Stimulated activated CD4-positive, alpha-beta T cell treated with anti-CD3 and anti-CD28 coated beads, Interleukin-12 subunit alpha, Interleukin-12 subunit beta, amount 100 ng/mL, for 48 hours (primary cell): Measurements from ENCODE around the gene PCCA.
"Not testable (repeated sequence)": the region's sequence is repeated elsewhere in the genome, so short reads cannot be mapped to it uniquely, and the experiment has no call there.

ENCODE experiments used
- DNase-seq, 3 donors: peaks; one replicate each; pipeline ENCODE4 v3.0.0-alpha.2; 2020; ENCODE audit warnings: low read depth in 2 of 3, low spot score in 1 of 3

The PCCA gene

DNA sequence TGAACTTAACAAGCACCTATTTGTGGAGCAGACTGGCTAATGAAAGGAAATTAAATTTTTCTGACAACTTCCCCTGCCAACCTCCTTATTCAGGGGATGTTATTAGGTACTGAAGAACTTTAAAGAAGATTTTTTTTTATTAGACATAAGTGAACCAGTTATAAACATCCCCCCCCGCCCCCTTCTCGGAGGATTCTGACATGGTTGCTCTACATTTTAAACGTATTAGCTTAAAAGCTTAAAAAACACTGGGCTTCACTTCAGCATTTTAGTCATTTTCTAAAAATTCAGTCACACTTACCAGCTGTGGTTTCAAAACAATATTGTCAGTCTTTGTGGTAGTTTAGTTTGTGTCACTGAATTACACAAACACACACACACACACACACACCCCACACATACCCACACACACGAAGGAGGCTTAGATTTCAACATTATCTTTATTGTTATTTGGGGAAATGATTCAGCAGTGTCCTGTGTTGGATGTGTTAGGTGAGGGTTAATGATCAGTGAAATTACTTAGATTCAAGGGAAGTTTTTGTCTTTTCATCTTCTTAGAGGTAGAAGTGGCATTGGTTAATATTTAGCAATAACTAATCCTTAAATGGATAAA lies 145.7 kb downstream of the PCCA start:
- DNase-seq: no peak

DNA sequence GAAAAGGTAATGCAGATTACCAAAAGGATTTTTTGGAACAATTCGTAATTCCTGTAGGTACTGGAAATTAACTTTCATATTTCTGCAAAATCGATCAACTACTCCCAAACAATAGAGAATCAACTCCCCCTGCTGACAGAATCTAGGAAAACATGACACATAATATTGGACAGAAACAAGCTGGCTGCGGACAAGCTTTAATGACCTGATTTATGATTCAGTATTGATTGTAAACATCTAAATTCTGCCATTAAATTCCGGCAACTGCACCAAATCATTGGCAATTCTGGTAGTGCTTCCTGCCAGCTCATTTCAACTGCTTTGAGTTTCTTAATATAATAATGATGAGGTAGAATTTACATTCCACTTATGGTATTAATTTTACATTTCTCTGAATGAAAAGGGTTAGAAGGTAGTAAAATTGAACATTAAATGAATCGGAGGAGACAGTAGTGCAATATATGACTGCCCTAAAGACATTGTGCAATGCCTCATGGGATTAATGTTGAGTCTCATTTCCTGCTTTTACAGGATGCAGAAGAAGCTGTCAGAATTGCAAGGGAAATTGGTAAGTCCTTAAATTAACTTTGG lies 146.5 kb downstream of the PCCA start:
- DNase-seq: peak in 1 of 3 donors; percentile 43

DNA sequence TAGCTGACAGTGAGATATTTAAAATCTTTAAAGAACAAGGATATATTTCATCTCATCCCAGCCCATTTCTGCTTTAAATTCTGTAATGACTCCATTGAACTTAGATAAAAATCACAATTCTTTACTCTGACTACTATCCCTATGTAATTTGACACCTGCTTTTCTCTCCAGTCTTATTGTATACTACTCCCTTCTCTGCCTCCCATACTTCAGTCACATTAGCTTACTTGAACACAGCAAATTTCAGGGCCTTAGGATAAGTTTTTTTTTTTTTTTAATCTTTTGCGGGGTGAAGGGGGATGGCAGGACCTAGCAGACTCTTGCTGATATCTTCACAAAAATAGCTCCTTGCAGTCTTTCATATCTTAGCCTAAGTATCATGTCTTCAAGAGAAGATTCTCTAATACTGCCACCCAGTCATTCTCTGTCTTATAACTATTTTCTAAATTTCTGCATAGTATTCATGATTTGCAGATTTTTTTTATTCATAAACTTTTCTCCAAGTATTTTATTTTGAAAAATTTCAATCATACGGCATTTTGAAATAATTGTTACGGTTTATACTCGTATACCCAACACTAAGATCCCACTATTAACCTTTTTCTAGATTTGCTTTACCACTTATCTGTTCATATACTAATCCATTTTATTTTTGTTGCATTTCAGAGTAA lies 151.4 kb downstream of the PCCA start:
- DNase-seq: no peak

DNA sequence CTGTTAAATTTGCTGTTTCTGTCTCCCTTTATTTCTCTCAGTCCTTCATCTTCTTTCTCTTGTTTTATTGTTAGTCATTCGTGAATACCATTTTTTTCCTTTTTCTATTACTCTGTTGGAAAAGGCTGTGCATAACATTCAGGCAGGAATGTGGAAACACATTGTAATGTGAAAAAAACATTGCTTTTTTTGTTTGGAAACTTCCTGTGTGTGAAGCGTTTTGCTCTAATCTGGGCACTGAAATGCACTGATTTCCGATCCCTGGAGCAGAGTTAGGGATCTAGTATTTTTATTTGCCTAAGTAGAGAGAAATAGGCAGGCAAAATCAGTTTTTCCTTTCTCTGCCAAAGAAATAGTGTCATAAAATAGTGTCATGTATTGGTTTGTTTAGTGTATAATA lies 155.5 kb downstream of the PCCA start:
- no peak for DNase-seq

DNA sequence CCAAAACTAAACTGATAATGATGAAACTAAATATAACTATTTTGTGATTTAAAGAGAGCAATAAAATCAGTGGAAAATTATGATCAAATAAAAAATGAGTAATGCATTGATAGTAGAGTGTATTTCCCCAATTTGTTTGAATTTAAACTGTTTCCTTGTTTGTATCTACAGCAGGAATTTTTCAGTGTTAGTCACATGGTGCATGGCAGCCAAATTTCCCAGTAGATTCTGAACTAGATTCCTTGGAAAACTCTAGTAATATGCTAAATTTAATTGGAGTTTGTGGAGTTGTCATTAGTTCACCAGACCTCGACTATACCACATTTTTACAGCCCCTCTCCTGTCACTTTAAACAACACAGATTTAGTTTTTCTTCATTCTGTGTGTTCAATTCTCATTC lies 156.2 kb downstream of the PCCA start:
- no peak for DNase-seq

DNA sequence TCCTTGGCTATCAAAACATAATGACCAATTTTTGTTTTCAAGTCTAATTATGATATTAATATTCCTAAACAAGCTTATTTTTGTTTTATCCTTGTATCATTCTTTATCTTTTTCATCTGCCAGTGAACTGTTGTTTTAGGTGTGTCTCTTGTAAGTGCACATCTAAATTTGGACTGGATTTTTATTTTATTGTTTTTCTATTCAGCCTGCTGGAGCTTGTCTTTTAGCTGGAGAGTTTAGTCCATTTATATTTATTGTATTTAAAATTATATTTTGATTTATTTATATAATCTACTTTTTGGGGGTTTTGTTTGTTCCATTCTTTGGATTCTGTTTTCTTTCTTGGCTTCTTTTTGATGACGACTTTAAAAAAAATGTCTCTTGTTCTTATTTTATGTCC lies 159.0 kb downstream of the PCCA start:
- DNase-seq: no peak

DNA sequence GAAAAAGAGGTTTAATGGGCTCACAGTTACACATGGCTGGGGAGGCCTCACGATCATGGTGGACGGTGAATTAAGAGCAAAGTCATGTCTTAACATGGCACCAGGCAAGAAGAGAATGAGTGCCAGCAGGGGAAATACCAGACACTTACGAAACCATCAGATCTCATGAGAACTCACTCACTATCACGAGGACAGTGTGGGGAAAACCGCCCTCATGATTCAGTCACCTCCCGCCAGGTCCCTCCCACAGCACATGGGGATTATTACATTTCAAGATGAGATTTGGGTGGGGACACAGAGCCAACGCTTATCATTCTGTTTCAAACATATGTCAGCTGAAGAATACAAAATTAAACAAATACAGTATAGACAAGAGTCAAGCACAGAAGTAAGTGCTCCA lies 165.1 kb downstream of the PCCA start:
- no peak for DNase-seq

DNA sequence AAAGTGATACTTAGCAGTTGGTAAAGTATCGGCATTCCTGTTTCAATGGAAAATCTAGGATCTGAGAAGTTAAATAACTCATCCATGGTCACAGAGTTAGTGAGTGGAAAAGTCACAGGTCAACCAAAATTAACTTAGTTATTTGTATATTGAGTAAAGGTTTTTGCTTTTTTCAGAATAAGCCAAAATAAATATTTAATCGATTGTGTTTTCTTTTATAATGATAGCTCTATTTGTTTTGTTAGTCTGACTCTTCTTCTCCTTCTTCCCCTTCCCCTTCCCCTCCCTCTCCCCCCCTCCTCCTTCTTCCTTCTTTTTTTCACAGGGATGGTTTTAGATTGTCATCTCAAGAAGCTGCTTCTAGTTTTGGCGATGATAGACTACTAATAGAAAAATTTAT lies 173.5 kb downstream of the PCCA start:
- DNase-seq: no peak

DNA sequence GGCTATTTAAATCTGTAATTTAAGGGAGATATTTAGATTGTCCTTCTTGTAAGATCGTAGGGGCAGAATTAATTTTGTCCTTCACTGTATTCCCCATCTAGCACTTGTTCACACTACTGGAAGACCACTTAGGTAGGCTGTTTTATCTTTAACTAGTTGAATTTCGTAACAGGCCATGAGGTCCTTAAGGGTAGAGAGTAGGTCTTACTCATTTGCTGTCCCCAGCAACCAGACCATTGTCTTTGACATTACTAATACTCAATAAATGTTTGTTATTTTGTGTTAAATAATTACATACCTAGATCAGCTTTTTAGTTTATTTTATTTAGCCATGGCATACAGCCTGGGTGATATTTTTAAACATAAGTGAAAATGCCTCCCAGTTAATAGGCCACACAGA lies 177.1 kb downstream of the PCCA start:
- DNase-seq: no peak

DNA sequence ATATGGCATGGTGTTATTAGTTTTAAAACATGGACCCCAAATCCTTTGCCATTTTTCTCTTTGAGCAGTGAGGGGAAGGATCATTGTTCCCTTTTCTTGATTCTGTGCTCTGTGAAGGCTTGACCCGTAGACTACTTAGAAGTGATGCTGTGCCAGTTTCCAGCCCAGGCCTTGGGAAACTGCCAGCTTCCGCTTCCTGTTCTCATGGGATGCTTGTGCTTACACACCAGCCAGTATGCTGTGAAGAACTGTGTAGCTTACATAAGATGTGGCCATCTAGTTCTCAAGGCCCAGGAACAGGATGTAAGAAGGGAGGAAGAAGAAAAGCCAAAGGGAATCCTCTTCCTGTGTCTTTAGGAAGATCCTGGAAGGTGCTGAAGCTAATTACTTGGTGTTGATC lies 180.9 kb downstream of the PCCA start:
- DNase-seq: no peak

DNA sequence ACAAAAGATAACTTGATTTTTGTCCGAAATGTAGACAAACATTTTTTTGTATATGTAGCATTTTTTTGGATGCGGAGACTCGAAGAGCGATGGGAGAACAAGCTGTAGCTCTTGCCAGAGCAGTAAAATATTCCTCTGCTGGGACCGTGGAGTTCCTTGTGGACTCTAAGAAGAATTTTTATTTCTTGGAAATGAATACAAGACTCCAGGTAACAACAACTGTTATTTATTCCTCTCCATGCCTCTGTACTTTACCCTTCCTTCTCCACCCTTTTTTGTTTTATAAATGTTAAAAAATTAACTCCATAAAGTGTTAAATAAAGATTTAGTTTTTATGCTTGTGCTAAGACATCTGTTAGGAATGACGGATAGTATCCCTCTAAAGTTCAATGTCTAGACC lies 184.2 kb downstream of the PCCA start:
- no peak for DNase-seq

DNA sequence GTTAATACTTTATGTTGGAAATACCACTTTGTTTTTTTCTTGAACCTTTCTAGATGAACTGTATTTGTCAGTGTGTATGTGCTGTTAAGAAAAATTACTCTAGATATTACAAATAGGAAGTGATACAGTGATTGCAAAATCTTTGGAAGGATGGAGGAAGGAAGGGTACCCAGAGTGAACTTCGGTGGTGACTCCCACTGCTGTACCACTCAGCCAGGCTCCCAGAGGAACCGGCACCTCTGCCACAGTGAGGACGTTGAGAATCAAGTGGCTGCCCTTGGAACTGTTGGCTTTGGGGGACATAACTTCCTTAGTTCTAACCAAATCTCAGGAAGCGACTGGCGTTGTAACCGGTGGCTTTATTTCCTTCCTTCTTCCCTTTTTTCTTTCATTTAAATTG lies 184.7 kb downstream of the PCCA start:
- no peak for DNase-seq

DNA sequence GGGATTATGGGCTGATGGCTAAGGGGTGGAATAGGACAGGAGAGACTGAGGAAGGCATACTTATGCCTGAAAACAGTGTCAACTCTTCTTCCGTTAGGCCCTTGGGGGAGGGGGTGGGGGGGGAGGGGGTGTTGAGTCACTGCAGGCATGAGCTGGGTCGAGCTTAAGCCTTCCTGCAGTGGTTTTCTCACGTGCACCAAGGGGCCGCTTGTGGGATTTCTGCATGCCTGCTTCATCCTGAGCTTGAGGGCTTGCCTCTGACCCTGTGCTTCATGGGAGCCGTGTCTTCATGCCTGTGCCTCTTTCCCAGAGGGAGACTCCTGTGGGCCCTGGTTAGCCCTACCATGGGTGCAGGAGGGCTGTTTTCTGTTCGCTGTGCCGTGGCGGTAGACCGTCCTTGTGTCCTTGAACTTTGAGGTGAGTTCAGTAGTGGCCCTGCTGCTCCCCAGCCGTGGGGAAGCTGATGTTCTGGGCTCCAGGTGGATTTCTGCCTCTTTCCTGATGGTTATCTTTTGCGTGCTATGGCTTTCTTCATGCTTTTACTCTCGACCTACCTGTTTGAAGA lies 186.1 kb downstream of the PCCA start:
- DNase-seq: no peak

DNA sequence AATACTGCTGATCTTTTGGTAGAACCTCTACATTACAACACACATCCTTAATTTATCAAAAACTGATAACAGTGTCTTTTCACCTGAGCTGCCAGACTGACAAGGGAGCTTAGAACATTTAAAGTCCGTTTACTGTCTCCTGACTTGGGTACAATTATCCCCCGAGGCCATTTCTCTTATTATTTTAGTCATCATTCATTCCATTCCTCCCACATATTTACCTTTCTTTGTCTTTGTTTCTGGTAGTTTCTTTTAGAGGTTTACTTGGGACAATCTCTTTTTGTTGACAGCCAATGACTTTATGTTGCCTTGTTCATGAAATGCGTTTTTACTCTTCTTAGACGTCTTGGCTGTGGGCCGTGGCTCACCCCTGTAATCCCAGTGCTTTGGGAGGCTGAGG lies 186.9 kb downstream of the PCCA start:
- no peak for DNase-seq

DNA sequence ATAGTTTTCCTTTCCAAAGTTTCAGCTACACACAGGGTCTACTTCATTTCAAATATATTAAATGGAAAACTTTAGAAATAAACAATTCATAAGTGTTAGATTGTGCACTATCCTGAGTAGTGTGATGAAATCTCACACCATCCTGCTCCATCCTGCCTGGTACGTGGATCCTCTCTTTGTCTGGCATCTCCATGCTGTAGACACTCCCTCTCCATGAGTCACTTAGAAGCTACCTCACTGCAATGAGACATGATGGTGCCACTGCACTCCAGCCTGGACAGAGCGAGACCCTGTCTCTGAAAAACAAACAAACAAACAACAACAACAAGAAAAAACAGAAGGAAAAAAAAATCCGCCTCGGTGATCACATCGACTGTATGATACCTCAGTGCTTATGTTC lies 191.8 kb downstream of the PCCA start:
- no peak for DNase-seq

DNA sequence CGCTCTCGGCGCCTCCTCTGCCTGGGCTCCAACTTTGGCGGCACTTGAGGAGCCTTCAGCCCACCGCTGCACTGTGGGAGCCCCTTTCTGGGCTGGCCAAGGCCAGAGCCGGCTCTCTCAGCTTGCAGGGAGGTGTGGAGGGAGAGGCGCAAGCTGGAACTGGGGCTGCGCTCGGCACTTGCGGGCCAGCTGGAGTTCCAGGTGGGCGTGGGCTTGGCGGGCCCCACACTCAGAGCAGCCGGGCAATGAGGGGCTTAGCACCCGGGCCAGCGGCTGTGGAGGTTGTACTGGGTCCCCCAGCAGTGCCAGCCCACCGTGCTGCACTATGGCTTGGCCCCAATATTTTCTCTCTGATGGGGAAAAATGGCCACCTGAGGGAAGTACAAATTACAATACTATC lies 193.4 kb downstream of the PCCA start:
- not testable (repeated sequence) for DNase-seq

DNA sequence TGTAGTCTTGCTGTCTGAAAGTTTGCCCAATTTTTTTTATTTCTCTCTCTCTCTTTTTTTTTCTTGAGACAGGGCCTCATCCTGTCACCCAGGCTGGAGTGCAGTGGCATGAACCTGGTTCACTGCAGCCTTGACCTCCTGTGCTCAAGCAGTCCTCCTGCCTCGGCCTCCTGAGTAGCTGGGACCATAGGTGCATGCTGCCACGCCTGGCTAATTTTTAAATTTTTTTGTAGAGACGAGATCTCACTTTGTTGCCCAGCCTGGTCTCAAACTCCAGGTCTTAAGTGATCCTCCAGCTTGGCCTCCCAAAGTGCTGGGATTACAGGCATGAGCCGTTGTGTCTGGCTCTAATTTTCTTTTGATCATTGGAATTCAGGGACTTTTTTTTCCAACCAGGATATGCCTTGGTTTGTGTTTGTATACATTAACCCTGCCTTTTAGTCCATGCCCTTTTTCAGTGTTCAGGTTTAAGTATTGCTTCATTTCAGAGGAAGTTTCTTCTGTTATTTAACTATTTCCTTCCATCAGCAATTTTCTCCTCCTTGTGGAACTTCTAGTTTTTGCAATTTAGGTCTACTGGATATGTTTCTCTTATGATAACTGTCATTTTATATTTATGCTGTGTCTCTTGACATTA lies 201.4 kb downstream of the PCCA start:
- no peak for DNase-seq

DNA sequence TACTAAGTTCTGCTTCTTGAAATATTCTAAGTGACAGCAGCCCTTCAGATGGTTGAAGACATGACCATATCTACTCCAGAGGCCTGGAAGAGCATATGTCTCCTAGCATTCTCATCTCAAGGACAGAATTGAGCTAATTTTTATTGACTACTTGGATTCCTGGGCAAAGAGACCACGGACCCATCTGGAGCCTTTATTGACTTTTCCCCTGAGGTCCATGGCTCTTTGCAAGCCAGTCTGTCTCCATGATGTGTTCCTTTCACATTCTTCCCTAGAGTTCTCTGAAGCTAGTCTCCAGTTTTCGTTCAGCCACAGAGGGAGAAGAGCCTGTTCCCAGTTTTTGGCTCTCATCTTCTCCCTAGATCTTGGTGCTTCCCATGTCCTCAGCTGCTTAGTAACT lies 202.7 kb downstream of the PCCA start:
- no peak for DNase-seq

DNA sequence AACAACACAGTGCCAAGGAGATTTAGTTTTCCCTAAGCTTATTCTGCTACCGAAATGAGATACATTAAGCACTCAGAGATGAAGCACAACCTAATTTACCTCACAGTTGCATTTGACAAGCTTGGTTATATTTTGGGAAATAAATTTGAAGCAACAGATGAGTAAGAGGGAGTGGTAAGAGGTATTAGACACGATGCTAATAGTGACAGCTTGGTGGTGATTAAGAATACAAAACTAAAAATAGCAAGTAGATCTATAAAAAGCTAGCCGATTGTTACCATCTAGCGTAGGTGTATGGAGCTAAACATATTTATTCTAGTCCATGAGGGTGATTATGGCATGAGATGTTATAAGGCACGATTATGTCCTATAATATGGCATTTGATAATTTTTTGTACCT lies 208.5 kb downstream of the PCCA start:
- no peak for DNase-seq

DNA sequence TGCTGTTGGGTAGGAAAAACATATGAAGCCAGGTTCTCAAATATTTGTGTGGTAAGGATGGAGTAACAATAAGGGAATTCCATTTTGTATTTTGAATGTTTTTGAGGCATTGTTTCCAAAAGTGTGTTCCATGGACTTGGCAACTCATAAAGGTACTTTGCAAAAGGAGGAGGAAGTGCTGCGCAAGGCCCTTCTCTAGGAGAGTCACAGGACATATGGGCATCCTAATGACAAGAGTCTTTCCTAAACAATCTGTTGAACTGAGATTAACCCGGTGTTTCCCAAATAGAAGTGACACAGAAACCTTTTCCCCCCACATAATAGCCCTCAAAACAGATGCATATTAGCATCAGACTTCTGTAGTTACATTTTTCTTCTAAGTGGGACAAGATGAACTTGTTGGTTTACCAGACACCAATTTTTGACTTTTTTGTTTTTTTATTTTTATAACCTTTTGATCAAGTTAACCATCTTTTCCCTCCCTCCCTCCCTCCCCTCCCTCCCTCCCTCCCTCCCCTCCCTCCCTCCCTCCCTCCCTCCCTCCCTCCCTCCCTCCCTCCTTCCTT lies 209.3 kb downstream of the PCCA start:
- no peak for DNase-seq

DNA sequence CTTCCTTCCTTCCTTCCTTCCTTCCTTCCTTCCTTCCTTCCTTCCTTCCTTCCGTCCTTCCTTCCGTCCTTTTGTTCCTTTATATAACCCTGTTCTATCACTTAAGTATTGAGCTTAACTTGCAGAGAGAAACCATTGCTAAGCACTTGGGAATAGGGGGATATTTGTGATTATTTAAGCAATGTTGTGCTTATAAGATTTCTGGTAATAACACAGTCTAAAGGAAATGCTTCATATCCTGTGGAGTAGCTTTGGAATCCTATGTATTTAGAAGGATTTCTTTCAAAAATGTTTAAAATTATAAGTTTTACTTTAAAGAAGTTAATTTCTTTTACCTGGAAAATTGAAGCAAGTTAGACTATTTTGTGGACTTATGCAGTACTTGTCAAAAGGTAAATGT lies 209.8 kb downstream of the PCCA start:
- no peak for DNase-seq

DNA sequence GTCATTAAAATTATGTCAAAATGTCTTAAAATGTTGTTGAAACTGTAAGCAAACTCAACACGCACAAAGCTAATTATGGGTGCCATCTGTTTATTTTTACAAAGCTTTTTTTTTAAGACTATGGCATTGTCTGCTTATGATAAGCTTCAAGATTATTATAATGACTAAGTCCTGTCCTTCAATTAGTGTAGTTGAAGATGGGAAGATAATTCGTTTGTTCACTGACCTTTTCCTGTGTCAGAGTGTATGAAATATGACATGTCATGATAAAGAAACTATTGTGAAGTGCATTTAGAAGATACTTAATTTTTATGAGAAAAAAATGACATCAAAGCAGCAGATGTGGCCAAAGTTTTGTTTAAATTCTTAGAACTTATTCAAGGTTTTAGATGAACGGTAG lies 211.3 kb downstream of the PCCA start:
- no peak for DNase-seq
